Measurements from ENCODE around the gene B3GAT1. TPM values are rescaled to one million over a fixed set of nuclear protein-coding genes. Genes with fewer than 3 reads are reported as not detected.
A peak's percentile ranks its signal among the peaks of the same experiment; 100 is the strongest.

B3GAT1 gene
- total and polyA plus RNA-seq, 2 experiments from 2014 or later, result 4.8 to 28.3 TPM

- TF ChIP-seq, protein P1, sequence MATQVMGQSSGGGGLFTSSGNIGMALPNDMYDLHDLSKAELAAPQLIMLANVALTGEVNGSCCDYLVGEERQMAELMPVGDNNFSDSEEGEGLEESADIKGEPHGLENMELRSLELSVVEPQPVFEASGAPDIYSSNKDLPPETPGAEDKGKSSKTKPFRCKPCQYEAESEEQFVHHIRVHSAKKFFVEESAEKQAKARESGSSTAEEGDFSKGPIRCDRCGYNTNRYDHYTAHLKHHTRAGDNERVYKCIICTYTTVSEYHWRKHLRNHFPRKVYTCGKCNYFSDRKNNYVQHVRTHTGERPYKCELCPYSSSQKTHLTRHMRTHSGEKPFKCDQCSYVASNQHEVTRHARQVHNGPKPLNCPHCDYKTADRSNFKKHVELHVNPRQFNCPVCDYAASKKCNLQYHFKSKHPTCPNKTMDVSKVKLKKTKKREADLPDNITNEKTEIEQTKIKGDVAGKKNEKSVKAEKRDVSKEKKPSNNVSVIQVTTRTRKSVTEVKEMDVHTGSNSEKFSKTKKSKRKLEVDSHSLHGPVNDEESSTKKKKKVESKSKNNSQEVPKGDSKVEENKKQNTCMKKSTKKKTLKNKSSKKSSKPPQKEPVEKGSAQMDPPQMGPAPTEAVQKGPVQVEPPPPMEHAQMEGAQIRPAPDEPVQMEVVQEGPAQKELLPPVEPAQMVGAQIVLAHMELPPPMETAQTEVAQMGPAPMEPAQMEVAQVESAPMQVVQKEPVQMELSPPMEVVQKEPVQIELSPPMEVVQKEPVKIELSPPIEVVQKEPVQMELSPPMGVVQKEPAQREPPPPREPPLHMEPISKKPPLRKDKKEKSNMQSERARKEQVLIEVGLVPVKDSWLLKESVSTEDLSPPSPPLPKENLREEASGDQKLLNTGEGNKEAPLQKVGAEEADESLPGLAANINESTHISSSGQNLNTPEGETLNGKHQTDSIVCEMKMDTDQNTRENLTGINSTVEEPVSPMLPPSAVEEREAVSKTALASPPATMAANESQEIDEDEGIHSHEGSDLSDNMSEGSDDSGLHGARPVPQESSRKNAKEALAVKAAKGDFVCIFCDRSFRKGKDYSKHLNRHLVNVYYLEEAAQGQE (IDR thresholded peaks at IDR 0.05; ENCODE audit: unreplicated experiment), result no peak
- TF ChIP-seq NANOG (IDR thresholded peaks at IDR 0.05; ENCODE audit: borderline replicate concordance) (no peak), EZH2phosphoT487 (IDR thresholded peaks at IDR 0.05; ENCODE audit: unreplicated experiment) (no peak)
Measured at GRCh38 chr11:134460062-134460561, 48.1 kb upstream of the B3GAT1 start (continued).

DNA sequence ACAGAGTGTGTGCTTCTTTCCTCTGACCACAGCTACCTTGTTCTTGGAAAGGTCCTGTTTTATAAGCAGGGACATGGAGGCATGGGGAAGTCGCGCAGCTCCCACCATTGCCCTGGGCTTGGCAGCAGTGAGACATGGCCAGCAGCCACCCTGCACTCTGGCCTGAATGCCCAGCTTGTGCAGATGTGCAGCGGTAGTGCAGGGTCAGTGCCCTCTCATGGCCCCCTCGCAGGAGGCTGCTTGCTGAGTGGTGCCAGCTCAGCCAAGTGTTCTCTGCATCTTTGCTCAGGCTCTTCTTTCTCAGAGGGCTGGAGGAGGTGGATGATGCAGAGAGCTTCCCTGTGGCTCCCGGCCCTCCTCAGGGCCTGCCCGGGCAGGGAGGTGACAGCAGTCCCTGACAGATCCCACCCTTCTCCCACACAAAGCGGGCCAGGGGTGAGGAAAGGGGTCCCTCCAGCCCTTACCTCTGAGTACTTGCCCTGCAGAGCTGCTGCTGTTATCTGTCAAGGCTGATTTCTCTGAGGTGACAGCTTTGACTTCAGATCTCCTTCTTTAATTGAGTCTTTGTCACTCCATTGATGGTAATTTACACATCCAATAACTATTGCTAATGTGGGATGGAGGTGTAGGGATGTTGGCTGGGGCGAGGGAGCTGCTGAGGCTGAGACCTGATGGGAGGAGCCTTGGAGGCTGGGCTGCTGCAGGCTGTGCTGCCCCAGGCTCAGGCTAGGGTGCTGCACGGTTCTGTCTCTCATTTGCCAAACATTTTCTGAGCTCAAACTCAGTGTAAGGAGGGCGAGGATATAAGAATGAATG is 47.4 kb upstream of the B3GAT1 start:
- ATAC-seq (peak; percentile 71), DNase-seq (ENCODE audit: low spot score) (no peak)
- H3K9me2 ChIP-seq (ENCODE audit: insufficient read depth), result no peaks in the 10 kb centered on the region
- H4K20me1 ChIP-seq (replicated peaks; ENCODE audit: insufficient read depth), result no peaks in the 10 kb centered on the region
- H3K36me3 Mint-ChIP-seq (ENCODE audit: low read depth), result no peaks in the 10 kb centered on the region
- H3K4me3 Mint-ChIP-seq, result no peak overlapping the region
- no peaks in the 10 kb centered on the region for H3F3A ChIP-seq (replicated peaks; ENCODE audit: low read depth)
- no peaks in the 10 kb centered on the region for H3K79me2 ChIP-seq (replicated peaks; ENCODE audit: insufficient read depth)
- H3K27me3 Mint-ChIP-seq (ENCODE audit: insufficient read depth, low read depth, poor library complexity), result peaks cover 4% of the 10 kb centered on the region
- H3K4me3 ChIP-seq, result no peak overlapping the region
- peaks cover 19% of the 10 kb centered on the region for H3K4me1 Mint-ChIP-seq
- no peaks in the 10 kb centered on the region for H3K27me3 ChIP-seq (ENCODE audit: insufficient read depth)
- H2AFZ ChIP-seq, result no peak overlapping the region
- no peak overlapping the region for H3K4me2 ChIP-seq
- no peaks in the 10 kb centered on the region for H3K4me1 ChIP-seq (ENCODE audit: insufficient read depth)
- no peak overlapping the region for H3K27ac ChIP-seq (ENCODE audit: low read depth)
- no peaks in the 10 kb centered on the region for H3K36me3 ChIP-seq (ENCODE audit: insufficient read depth)
- H3K27ac Mint-ChIP-seq, result no peak overlapping the region
- H3K9me3 Mint-ChIP-seq, result no peaks in the 10 kb centered on the region; the same call in 2 of the 3 replicates
- no peak for TF ChIP-seq NANOG (IDR thresholded peaks at IDR 0.05; ENCODE audit: borderline replicate concordance)
- TF ChIP-seq CREB1 (CRISPR knock-in tag; IDR thresholded peaks at IDR 0.05; ENCODE audit: low read depth), result no peak
- no peak for TF ChIP-seq JUNB (IDR thresholded peaks at IDR 0.05; ENCODE audit: unreplicated experiment)
- TF ChIP-seq EZH2 (IDR thresholded peaks at IDR 0.05; ENCODE audit: low read depth, unreplicated experiment), result no peak
- TF ChIP-seq ZNF114 (CRISPR knock-in tag; IDR thresholded peaks at IDR 0.05), result no peak
- TF ChIP-seq, protein P2, sequence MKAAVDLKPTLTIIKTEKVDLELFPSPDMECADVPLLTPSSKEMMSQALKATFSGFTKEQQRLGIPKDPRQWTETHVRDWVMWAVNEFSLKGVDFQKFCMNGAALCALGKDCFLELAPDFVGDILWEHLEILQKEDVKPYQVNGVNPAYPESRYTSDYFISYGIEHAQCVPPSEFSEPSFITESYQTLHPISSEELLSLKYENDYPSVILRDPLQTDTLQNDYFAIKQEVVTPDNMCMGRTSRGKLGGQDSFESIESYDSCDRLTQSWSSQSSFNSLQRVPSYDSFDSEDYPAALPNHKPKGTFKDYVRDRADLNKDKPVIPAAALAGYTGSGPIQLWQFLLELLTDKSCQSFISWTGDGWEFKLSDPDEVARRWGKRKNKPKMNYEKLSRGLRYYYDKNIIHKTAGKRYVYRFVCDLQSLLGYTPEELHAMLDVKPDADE (IDR thresholded peaks at IDR 0.05), result no peak
- TF ChIP-seq, protein P3, sequence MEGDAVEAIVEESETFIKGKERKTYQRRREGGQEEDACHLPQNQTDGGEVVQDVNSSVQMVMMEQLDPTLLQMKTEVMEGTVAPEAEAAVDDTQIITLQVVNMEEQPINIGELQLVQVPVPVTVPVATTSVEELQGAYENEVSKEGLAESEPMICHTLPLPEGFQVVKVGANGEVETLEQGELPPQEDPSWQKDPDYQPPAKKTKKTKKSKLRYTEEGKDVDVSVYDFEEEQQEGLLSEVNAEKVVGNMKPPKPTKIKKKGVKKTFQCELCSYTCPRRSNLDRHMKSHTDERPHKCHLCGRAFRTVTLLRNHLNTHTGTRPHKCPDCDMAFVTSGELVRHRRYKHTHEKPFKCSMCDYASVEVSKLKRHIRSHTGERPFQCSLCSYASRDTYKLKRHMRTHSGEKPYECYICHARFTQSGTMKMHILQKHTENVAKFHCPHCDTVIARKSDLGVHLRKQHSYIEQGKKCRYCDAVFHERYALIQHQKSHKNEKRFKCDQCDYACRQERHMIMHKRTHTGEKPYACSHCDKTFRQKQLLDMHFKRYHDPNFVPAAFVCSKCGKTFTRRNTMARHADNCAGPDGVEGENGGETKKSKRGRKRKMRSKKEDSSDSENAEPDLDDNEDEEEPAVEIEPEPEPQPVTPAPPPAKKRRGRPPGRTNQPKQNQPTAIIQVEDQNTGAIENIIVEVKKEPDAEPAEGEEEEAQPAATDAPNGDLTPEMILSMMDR (conservative IDR thresholded peaks at IDR 0.05; ENCODE audit: low read depth in 2 of 2), result no peak
- no peak for TF ChIP-seq POLR2AphosphoS5 (IDR thresholded peaks at IDR 0.05; ENCODE audit: low read depth)
- TF ChIP-seq EZH2phosphoT487 (IDR thresholded peaks at IDR 0.05; ENCODE audit: unreplicated experiment), result no peak
- no peak for TF ChIP-seq ZNF331 (CRISPR knock-in tag; IDR thresholded peaks at IDR 0.05; ENCODE audit: low read depth)
- TF ChIP-seq, protein P1 (IDR thresholded peaks at IDR 0.05; ENCODE audit: unreplicated experiment), result no peak
- TF ChIP-seq STAT1 (IDR thresholded peaks at IDR 0.05; ENCODE audit: unreplicated experiment), result no peak
